ENCODE data around the gene PANK4.

- TF ChIP-seq CTCF (IDR thresholded peaks at IDR 0.05 in 2 of 3, conservative IDR thresholded peaks at IDR 0.05 in 1 of 3; ENCODE audit: insufficient read depth in 2 of 3, low read depth in 1 of 3, low read length in 3 of 3) (peak in 2 of 3 experiments; percentile 34 to 64; a peak in 2 of 6 replicates), NFE2L1 (tag; IDR thresholded peaks at IDR 0.05; ENCODE audit: borderline replicate concordance, low read depth) (no peak), YY1 (IDR thresholded peaks at IDR 0.05; ENCODE audit: borderline replicate concordance in 1 of 3, control insufficient read depth in 1 of 3, extremely low read depth in 1 of 3, insufficient read depth in 3 of 3, insufficient read length in 1 of 3, insufficient replicate concordance in 2 of 3, low read depth in 1 of 3, low read length in 2 of 3) (no peak), ZNF24 (IDR thresholded peaks at IDR 0.05) (no peak), POLR2AphosphoS5 (IDR thresholded peaks at IDR 0.05; ENCODE audit: control insufficient read depth, insufficient read depth, low read depth, low read length) (no peak), USF1 (CRISPR knock-in tag; IDR thresholded peaks at IDR 0.05) (no peak)
Measured at GRCh38 chr1:2528966-2529783, 2.8 kb upstream of the PANK4 start.
